ENCODE measurements around the gene ZACN.

DNA sequence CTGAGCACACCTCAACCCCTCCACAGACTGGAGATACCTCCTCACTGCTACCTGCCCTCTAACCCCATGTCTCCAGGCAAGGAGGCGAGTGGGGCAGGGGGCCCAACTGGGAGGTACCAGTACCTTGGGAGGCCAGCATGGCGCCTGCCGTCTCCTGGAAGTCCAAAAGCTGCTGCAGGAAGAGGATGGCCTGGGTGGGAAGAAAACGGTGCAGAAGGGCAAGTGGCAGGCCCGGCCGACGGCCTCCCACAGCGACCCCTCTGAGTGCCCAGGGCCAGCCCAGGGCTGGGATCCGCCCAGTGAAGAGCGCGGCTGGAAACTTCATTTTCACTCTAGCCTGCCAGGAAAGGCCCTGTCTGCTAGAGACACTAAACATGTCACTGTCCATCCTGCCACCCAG, 8.5 kb downstream of the ZACN start:
- TF ChIP-seq, protein P1, sequence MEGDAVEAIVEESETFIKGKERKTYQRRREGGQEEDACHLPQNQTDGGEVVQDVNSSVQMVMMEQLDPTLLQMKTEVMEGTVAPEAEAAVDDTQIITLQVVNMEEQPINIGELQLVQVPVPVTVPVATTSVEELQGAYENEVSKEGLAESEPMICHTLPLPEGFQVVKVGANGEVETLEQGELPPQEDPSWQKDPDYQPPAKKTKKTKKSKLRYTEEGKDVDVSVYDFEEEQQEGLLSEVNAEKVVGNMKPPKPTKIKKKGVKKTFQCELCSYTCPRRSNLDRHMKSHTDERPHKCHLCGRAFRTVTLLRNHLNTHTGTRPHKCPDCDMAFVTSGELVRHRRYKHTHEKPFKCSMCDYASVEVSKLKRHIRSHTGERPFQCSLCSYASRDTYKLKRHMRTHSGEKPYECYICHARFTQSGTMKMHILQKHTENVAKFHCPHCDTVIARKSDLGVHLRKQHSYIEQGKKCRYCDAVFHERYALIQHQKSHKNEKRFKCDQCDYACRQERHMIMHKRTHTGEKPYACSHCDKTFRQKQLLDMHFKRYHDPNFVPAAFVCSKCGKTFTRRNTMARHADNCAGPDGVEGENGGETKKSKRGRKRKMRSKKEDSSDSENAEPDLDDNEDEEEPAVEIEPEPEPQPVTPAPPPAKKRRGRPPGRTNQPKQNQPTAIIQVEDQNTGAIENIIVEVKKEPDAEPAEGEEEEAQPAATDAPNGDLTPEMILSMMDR (conservative IDR thresholded peaks at IDR 0.05; ENCODE audit: low read length): no peak
- TF ChIP-seq EZH2phosphoT487 (IDR thresholded peaks at IDR 0.05; ENCODE audit: borderline replicate concordance): no peak

All from Loucy (cell line).